Activated naive CD4-positive, alpha-beta T cell (primary cell): ENCODE measurements around the gene NISCH.

Source experiments
- DNase-seq, 4 experiments: peaks; one replicate each; lab custom pipeline; 2025; lab: John Stamatoyannopoulos, UW

The NISCH gene

GRCh38 chr3:52527039-52527731 lies 71.8 kb downstream of the NISCH start:
- no peak for DNase-seq

DNA sequence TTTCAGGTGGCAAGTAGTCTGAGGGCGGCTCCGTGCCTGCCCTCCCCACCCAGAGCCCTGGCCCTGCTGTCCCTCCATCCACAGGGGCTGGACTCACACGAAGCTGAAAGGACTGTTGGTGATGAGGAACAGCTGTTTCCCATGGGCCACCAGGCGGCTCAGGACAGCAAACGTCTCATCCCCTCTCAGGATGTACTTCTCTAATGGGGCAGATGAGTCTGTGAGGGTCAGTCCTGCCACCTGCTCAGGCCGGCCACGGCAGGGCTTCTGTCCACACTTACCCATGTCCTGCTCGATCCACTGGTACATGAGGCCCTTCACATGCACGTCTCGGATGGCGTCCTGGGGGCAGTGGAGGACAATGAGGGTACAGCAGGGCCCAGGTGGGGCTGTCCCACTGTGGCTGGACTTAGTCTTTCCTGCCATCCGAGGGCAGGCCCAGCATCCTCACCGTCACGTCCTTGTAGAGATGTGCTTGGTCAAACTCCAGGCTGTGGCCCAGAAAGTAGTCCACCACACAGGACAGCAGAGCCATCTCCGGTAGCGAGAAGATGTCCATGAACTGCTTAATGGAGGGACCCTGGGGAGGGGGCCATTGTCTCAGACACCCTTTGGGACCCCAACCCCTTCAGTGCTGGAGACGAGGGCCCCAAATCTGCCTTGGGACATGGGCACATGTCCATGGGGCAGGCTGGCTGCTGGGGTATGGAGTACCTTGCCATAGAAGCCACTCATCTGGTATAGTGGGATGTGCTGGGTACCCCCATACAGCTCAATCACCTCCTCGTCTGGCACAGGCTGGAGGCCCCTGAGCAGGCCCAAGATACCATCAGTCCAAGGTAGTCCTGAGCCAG lies 72.6 kb downstream of the NISCH start:
- no peak for DNase-seq

- DNase-seq = no peak
Measured at GRCh38 chr3:52528586-52529375, 73.4 kb downstream of the NISCH start.

DNA sequence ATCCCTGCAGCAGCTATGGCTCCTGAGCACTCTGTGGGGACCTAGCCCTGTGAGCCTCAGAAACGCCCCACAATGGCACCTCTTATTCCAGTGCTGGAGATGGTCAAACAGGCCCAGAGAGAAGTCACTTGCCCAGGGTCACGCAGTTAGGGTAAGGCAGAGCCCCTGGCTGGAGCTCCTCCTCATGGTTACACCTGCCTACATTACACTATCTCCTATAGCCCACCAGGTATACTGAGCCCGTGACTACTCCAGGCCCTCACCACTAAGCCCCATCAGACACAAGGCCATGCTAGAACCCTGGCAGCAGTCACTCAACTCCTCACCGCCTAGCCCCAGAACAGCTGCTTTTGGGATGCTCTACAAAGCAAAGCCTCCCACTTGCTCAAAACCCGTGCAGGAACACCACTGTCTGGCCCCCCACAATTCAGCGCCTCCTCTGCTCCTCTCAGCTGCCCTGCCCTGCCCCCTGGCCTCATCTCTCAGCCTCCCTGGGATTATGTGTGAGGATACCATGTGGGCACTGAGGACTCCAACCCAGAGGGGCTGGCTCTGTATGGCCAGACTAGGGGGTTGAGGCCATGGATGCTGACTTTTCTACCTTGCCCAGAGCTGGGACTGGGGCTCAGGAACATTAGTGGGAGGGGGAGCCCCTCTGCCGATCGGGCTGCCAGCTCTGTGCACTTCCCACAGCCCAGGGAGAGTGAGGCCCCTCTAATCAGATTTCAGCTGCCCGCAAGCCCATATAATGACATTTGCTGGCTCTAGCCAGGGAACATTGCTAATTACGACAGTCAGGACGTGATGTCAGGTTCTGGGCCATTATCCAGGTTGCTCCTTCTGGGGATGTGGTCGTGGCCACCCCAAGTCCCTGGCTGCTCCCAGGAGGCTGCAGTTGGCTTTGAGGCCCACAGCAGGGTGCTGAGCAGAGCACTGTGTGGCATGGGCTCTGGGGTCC lies 74.3 kb downstream of the NISCH start:
- no peak for DNase-seq

GRCh38 chr3:52530918-52531826 lies 75.8 kb downstream of the NISCH start:
- no peak for DNase-seq

- no peak for DNase-seq
Measured at GRCh38 chr3:52531860-52532516, 76.6 kb downstream of the NISCH start.

DNA sequence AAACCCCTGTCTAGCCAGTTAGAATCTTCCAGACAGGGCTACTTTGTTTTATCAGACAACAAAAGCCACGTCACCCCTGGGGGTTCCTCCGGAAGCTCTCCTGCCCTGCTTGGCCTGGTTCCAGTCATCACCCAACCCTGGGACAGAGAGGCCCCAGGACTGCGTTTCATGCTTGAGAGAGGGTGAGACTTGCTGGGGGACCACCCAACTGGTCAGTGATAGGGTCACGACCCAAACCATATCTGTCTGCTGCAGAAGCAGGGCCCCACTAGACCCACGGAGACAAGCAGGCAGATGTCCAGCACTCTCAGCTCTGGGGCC lies 77.1 kb downstream of the NISCH start:
- DNase-seq = no peak

GRCh38 chr3:52532838-52533622 lies 77.6 kb downstream of the NISCH start:
- DNase-seq = peak in 1 of 4 experiments; percentile 19

- peak in 1 of 4 experiments; percentile 63 for DNase-seq
Measured at GRCh38 chr3:52533623-52534280, 78.3 kb downstream of the NISCH start, which contains the start of gene NT5DC2. NT5DC2 (minus strand) TSS chr3:52533857; CDS start chr3:52533737, 120 bp downstream.

DNA sequence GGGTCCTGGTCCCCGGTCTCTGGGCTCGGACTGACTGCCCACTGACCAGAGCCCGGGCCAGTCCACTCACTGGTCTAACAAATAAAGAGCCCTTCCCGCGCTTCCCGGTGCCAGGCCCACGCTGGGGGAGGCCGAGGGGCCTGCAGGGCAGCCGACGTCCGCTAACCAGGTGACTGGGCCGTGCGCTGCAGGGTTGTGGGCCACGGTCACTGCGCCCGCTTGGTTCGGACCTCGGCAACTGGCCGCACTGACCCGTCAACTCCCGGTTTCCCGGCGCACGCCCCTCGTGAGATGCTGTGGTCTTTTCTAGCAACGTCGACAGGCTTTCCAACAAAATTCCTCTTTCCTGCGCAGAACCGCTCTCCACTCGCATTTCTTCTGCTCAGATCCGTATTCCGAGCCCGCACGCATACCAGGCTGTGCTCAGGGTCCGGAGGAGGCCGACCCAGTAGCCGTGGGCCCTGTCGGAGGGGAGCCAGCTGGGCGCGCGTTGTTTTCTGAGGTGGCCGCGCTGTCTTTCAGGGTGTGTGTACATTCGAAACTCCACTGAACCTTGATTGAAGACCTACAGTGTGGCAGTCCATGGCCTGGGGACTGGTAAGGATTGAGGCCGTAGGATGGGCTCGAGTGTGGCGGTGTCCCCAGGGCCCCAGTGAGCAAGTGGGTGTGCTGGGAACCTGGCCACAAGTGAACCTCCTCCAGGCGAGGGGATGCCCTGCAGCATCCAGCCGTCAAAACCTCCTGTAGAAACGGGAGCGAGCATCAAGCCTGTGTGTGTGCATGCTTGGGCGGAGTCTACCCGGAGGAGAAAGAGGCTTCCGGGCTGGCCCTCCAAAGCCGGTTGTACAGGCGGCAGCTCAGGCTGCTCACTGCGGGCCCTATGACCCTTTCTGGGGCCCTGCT lies 79.1 kb downstream of the NISCH start:
- DNase-seq = no peak

GRCh38 chr3:52535411-52536111 lies 80.2 kb downstream of the NISCH start:
- DNase-seq = no peak

DNA sequence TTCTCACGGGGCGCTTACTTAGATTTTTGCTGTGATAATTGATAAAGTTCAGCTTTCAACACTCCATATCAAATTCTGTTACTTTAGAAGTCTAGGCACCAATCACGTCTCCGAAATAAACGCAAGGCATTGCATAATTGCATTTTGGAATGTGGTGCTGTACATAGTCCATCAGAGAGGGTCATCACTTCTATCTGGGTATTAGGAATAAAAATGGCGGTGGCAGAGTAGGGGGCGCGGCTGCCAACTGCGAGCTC lies 80.6 kb downstream of the NISCH start:
- no peak for DNase-seq

DNA sequence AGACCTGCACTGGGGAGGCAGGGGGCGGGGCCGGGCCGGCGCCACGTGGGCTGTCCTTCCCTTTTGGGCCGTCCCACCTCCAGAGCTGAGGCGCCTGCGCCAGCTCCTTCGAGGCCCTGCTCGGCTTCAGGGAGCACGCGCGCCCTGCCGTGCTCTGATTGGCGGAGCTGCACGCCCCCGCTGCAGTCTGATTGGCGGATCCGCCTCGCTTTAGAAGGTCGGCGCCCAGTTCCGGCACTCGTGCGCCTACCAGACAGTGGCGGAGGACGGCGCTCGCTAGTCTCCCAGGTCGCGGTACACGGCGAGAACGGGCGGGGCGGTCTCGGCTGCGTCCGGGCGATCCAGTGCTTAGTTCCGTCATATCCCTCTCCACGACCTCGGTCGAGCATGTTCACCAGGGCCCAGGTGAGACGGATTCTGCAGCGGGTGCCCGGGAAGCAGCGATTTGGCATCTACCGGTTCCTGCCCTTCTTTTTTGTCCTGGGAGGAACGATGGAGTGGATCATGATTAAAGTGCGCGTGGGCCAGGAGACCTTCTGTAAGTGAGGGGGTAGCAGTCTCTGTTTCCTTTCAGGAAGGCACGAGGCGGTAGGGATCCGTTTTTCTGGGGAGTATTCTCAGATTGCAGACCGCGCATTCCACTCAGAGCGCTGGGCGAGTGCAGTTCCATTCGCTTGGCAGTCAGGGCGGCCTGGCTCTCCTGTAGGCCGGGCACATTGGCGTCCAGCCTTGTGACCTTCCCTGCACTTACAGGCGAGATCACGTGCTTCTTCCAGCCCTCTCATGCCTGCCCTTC lies 81.2 kb downstream of the NISCH start, which contains the start of gene UQCC5:
Gene UQCC5 (plus strand): TSS at position 237 of the 796 bp plus-strand sequence. CDS start 151 bp downstream, at position 388.
- peak; percentile 92 to 97 (median 93) for DNase-seq

GRCh38 chr3:52537165-52537620 lies 81.8 kb downstream of the NISCH start:
- no peak for DNase-seq

DNA sequence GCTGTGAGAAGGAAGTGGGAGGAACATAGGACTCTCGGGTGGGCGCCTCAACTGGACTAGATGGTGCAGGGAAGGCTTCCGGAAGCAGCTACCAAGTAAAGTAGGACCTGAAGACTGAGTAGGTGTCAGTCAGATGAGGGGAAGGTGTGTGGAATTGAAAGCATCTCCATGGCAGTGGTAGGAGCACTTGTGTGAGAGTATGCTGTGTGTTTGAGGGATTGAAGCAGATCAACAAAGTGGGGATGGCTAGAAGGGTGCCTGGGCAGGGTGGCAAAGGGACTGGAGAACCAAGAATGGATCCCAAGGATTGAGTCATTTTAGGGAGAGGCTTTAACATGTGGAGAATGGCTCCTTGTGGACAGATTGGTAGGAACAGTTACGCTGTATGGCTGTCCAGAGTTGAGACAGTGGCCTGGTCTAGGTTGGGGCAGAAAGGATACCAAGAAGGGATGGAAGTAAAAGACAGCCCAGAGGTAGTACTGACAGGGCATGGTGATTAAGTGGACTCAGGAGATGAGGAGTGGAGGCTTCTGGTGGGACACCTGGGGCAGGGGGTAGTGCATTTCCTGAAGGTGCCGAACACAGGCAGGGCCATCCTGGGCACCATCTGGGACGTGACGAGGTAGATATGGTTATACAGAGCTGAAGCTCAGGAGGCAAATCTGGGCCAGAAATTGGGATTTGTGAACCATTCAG lies 82.5 kb downstream of the NISCH start:
- DNase-seq = no peak
